A549 treated with CORT108297 at 1 μM for 4 hours (cell line): ENCODE data around the gene RPL27A. TPM values are rescaled to one million over a fixed set of nuclear protein-coding genes. Genes with fewer than 3 reads are reported as not detected.

Experiments
- total RNA-seq: library from RNA; stranded (reverse); fragments of 200-300 nt; extraction: Qiagen RNA extraction; gene quantifications from 5 replicates; pipeline ENCODE4 v1.2.3, GENCODE V29; 2022

The RPL27A gene
- total RNA-seq, result 2,465 to 2,709 TPM (median 2,546 TPM) in 5 replicates

DNA sequence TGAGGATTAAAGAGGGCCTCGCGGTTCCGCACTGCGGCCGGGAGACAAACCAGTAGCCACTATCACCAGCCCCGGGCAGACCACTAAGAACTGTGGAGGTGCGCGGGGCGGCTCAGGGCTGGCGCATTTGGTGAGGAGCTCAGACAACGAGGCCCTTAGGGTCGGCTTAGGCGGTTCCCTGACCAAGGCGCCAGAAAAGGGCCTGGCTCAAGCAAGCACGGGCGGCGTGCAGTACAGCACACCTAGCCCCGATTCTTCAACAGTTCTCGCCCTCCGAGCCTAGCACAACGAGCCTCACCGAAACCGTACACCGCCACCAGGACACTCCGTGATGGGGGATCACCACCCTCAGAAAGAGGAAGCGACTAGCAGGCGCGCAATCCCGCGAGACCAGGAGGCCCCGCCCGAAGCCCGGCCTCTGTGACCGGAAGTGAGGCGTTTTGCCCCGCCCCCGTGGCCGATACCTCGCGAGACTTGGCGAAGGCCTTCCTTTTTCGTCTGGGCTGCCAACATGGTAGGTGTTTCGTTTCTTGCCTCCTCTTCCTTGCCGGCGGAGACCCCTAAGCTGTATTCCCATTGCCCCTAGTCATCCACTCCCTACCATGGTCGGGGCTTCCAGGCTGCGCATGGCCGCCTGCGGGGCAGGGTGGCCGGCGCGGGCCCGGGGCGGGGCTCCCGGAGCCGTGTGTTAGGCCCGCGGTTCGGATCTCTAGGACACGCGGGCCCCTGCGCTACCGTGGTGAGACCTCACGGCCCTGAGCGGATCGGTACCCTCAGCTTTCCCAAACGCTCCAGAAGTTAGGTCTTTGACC is at the start of gene RPL27A, which contains the start of gene TRIM66:
Gene RPL27A (plus strand): TSS at position 490 of the 812 bp plus-strand sequence. CDS start 22 bp downstream, at position 512.
Gene TRIM66 (minus strand): TSS at position 363 of the 812 bp plus-strand sequence. CDS start 10,391 bp downstream, outside the sequence.

Other genes with a start within 250 kb of the RPL27A start
- 3.2 to 5.2 TPM (median 4.4 TPM) in 5 replicates for gene STK33, start 88.6 kb upstream of the RPL27A start, total RNA-seq
- gene TRIM66, start 127 bp upstream of the RPL27A start, total RNA-seq, result 1.7 to 2.8 TPM (median 2.3 TPM) in 5 replicates
- 38.9 to 46.9 TPM (median 43.8 TPM) in 5 replicates for gene AKIP1, start 228.4 kb downstream of the RPL27A start, total RNA-seq